Lung (tissue), 12 donors: ENCODE measurements around the gene DMTF1. TPM values are rescaled to one million over a fixed set of nuclear protein-coding genes. Genes with fewer than 3 reads are reported as not detected.
"Not testable (repeated sequence)": the region's sequence is repeated elsewhere in the genome, so short reads cannot be mapped to it uniquely, and the experiment has no call there.

Experiments used
- ATAC-seq: fragments of 200-7000 bp; cut with Tn5 transposase; one replicate; pipeline ENCODE4 v1.9.1; 2020; ENCODE audit warnings: moderate number of reproducible peaks; ENCODE audit not compliant: insufficient read depth, low FRiP score
- DNase-seq, 3 donors: peaks; one replicate each; pipeline ENCODE4 v3.0.0-alpha.2; 2013 to 2017
- H3K27ac ChIP-seq, 2 donors: one replicate each; pipeline ENCODE4 v1.5.1; 2013; ENCODE audit warnings: mild to moderate bottlenecking in 2 of 2, moderate library complexity in 2 of 2, control low read depth in 1 of 2, inconsistent platforms in 1 of 2, low read depth in 1 of 2, low read length in 1 of 2
- H3K27me3 ChIP-seq, 3 donors: one replicate each; pipeline ENCODE4 v1.5.1; 2013; ENCODE audit warnings: low read length in 2 of 3; ENCODE audit not compliant: control insufficient read depth in 3 of 3, insufficient read depth in 3 of 3
- H3K36me3 ChIP-seq, 4 donors: one replicate each; pipeline ENCODE4 v1.5.1; 2013; ENCODE audit warnings: low read length in 4 of 4, mild to moderate bottlenecking in 1 of 4, moderate library complexity in 1 of 4; ENCODE audit not compliant: control insufficient read depth in 4 of 4, insufficient read depth in 4 of 4
- H3K4me1 ChIP-seq, 5 donors: one replicate each; pipeline ENCODE4 v1.5.1; 2013; ENCODE audit warnings: low read length in 5 of 5, mild to moderate bottlenecking in 2 of 5, moderate library complexity in 1 of 5; ENCODE audit not compliant: control insufficient read depth in 5 of 5, insufficient read depth in 5 of 5
- H3K4me3 ChIP-seq: one replicate; pipeline ENCODE4 v1.5.1; 2013; ENCODE audit warnings: mild to moderate bottlenecking, control low read depth, moderate library complexity
- H3K9ac ChIP-seq, 2 donors: one replicate each; pipeline ENCODE4 v1.5.1; 2013; ENCODE audit warnings: low read length in 2 of 2, control low read depth in 1 of 2; ENCODE audit not compliant: insufficient read depth in 1 of 2
- H3K9me3 ChIP-seq, 4 donors: one replicate each; pipeline ENCODE4 v1.5.1; 2013; ENCODE audit warnings: low read length in 3 of 4, mild to moderate bottlenecking in 1 of 4, moderate library complexity in 1 of 4; ENCODE audit not compliant: control insufficient read depth in 4 of 4, insufficient read depth in 3 of 4
- WGBS, 2 donors: extraction: QIAGEN DNeasy Blood & Tissue Kit; methylation state at CpG; one replicate each; pipeline ENCODE4 v1.1.7; 2013; 5-methylcytosine and 5-hydroxymethylcytosine counted together
- polyA plus RNA-seq, 2 donors: library from polyadenylated mRNA; stranded (reverse); fragments of 200-250 nt; gene quantifications; one replicate each; pipeline ENCODE4 v1.2.1, GENCODE V29; 2013
- total RNA-seq, 2 donors: library from RNA; depleted of rRNA in 1 of 2; stranded (reverse); fragments of >200 nt in 1 of 2; gene quantifications; one replicate each; pipeline ENCODE4 v1.2.1, GENCODE V29; 2014 to 2021
- TF ChIP-seq, protein P1 (sequence below): IDR thresholded peaks from 2 replicates; pipeline ENCODE4 v1.5.1; 2012; ENCODE audit warnings: mild to moderate bottlenecking; ENCODE audit errors: control extremely low read depth, extremely low read depth
- donor health status: control.
- donor health status: control.
- donor health status: Bipolar disorder and iron deficiency.
- donor health status: healthy.
- donor health status: DM: yes; HTN: yes; CAD: no.

DMTF1 gene
- total and polyA plus RNA-seq, 4 donors: 24.3 to 254 (median 52.7) TPM

DNA sequence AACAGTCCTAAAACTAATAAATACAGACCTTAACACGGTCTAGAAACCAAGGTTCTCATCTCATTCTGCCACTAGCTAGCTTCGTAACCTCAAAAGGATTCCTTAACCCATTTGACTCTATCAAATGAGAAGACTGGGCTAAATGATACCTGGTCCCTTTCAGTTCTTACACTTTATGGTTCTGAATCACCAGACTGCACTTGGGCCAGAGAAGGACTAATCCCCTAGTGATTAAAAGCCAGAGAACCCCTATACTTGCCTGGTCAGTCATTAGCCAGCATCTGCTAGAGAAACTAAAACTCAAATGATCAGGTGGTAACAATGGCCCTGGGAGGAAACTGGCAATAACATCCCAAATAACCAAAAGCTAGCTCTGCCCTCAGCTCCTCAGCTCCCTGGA, 50.5 kb downstream of the DMTF1 start:
- no peak overlapping the region for H3K9ac ChIP-seq
- ATAC-seq: no peak
- 97 to 98% methylated on average over 2 of the region's 2 CpGs for WGBS, 2 donors
- no peak overlapping the region for H3K27ac ChIP-seq
- H3K4me3 ChIP-seq: no peak overlapping the region
- peaks cover 0 to 11% (median 5%) of the 10 kb centered on the region in 4 donors for H3K9me3 ChIP-seq
- no peak for DNase-seq
- H3K4me1 ChIP-seq: peaks cover 0 to 8% (median 0%) of the 10 kb centered on the region in 5 donors
- no peaks in the 10 kb centered on the region for H3K27me3 ChIP-seq
- H3K36me3 ChIP-seq: peaks cover 10 to 32% (median 17%) of the 10 kb centered on the region in 4 donors
- TF ChIP-seq, protein P1, sequence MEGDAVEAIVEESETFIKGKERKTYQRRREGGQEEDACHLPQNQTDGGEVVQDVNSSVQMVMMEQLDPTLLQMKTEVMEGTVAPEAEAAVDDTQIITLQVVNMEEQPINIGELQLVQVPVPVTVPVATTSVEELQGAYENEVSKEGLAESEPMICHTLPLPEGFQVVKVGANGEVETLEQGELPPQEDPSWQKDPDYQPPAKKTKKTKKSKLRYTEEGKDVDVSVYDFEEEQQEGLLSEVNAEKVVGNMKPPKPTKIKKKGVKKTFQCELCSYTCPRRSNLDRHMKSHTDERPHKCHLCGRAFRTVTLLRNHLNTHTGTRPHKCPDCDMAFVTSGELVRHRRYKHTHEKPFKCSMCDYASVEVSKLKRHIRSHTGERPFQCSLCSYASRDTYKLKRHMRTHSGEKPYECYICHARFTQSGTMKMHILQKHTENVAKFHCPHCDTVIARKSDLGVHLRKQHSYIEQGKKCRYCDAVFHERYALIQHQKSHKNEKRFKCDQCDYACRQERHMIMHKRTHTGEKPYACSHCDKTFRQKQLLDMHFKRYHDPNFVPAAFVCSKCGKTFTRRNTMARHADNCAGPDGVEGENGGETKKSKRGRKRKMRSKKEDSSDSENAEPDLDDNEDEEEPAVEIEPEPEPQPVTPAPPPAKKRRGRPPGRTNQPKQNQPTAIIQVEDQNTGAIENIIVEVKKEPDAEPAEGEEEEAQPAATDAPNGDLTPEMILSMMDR: no peak

DNA sequence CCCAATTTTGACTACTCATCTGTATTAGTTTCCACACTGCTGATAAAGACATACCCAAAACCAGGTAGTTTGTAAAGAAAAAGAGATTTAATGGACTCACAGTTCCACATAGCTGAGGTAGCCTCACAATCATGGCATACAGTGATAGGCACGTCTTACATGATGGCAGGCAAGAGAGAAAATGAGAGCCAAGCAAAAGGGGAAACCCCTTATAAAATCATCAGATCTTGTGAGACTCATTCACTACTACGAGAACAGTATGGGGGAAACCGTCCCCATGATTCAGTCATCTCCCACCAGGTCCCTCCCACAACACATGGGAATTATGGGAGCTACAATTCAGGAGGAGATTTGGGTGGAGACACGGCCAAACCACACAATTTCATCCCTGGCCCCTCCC, 51.7 kb downstream of the DMTF1 start:
- Histone ChIP-seq H3K9me3 (peaks cover 0 to 11% (median 5%) of the 10 kb centered on the region in 4 donors), H3K36me3 (peaks cover 10 to 29% (median 14%) of the 10 kb centered on the region in 4 donors)
- not testable (repeated sequence) for ATAC-seq, H3K4me3 ChIP-seq, DNase-seq, H3K4me1 ChIP-seq, H3K27ac ChIP-seq, H3K27me3 ChIP-seq, H3K9ac ChIP-seq
- 79 to 91% methylated on average over 4 of the region's 4 CpGs for WGBS, 2 donors

DNA sequence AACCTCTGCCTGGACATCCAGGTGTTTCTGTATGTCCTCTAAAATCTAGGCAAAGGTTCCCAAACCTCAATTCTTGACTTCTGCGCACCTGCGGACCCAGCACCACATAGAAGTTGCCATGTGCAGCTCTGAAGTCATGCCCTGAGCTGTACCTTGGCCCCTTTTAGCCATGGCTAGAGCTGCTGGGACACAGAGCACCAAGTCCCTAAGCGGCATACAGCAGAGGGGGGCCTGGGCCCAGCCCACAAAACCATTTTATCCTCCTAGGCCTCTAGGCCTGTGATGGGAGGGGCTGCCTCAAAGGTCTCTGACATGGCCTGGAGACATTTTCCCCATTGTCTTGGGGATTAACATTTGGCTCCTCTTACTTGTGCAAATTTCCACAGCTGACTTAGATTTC, 52.7 kb downstream of the DMTF1 start:
- Histone ChIP-seq H3K27ac (no peak overlapping the region), H3K36me3 (peaks cover 9 to 21% (median 10%) of the 10 kb centered on the region in 4 donors), H3K4me1 (peaks cover 0 to 3% (median 0%) of the 10 kb centered on the region in 5 donors), H3K9ac (no peak overlapping the region), H3K27me3 (no peaks in the 10 kb centered on the region), H3K4me3 (no peak overlapping the region), H3K9me3 (peaks cover 0 to 11% (median 5%) of the 10 kb centered on the region in 4 donors)
- 65 to 76% methylated on average over 3 of the region's 3 CpGs for WGBS, 2 donors
- no peak for ATAC-seq
- no peak for DNase-seq
- TF ChIP-seq, protein P1: no peak

DNA sequence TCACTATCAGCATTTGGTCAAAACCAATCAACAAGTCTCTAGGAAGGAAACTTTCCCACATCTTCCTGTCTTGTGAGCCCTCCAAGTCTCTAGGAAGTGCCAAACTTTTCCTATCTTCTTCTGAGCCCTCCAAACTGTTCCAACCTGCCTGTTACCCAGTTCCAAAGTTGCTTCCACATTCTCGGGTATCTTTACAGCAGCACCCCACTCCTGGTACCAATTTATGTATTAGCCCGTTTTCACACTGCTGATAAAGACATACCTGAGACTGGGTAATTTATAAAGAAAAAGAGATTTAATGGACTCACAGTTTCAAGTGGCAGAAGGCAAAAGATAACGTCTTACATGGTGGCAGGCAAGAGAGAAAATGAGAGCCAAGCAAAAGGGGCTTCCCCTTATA, 53.4 kb downstream of the DMTF1 start:
- not testable (repeated sequence) for H3K9ac ChIP-seq, DNase-seq, H3K27me3 ChIP-seq, H3K4me3 ChIP-seq, H3K27ac ChIP-seq, ATAC-seq, H3K4me1 ChIP-seq
- peaks cover 4 to 19% (median 8%) of the 10 kb centered on the region in 4 donors for H3K36me3 ChIP-seq
- 97 to 98% methylated on average over 3 of the region's 3 CpGs for WGBS, 2 donors
- H3K9me3 ChIP-seq: peaks cover 0 to 11% (median 5%) of the 10 kb centered on the region in 4 donors
